NT2/D1 (cell line): ENCODE data around the gene CREB1.

ENCODE experiments used
- DNase-seq: peaks from one replicate; pipeline ENCODE4 v3.0.0-alpha.2; 2011; ENCODE audit warnings: low read depth, low spot score
- H3K27me3 ChIP-seq: 2 replicates; pipeline ENCODE4 v1.6.0; 2011; ENCODE audit warnings: mild to moderate bottlenecking; ENCODE audit not compliant: insufficient read length, insufficient read depth
- H3K36me3 ChIP-seq: 2 replicates; pipeline ENCODE4 v1.6.1; 2011; ENCODE audit warnings: mild to moderate bottlenecking, low read length, mixed read lengths; ENCODE audit not compliant: insufficient read depth, insufficient read length
- H3K4me1 ChIP-seq: 2 replicates; pipeline ENCODE4 v1.5.1; 2011; ENCODE audit not compliant: insufficient read depth, insufficient read length
- H3K4me3 ChIP-seq: 2 replicates; pipeline ENCODE4 v1.5.1; 2011; ENCODE audit warnings: low read depth; ENCODE audit not compliant: insufficient read length
- H3K9ac ChIP-seq: 2 replicates; pipeline ENCODE4 v1.6.0; 2011; ENCODE audit warnings: low read depth; ENCODE audit not compliant: insufficient read length
- H3K9me3 ChIP-seq: 2 replicates; pipeline ENCODE4 v1.5.1; 2011; ENCODE audit warnings: mild to moderate bottlenecking, low read length; ENCODE audit not compliant: insufficient read depth
- SUZ12 ChIP-seq: IDR thresholded peaks from 2 replicates; pipeline ENCODE4 v1.6.1; 2011; ENCODE audit not compliant: insufficient read length, insufficient read depth; ENCODE audit errors: extremely low read depth
- YY1 ChIP-seq: IDR thresholded peaks from 2 replicates; pipeline ENCODE4 v1.6.1; 2011; ENCODE audit not compliant: insufficient read length, insufficient read depth
- ZNF274 ChIP-seq: IDR thresholded peaks from 2 replicates; pipeline ENCODE4 v1.6.1; 2011; ENCODE audit warnings: mild to moderate bottlenecking, low read depth, low read length

CREB1 gene

DNA sequence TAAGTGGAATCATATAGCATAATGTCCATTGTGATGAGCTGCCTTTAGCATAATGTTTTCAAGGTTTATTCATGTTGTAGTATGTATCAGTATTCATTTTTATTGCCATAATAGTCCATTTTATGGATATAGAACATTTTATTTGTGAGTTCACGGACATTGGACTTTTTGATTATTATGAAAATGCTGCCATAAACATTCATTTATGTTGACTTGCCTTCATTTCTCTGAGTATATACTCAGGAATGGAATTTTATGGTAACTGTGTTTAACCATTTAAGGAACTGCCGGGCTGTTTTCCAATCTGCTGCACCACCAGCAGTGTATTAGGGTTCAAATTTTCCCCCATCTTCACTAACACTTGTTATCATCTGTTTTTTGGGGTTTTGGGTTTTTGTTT is 12.2 kb downstream of the CREB1 start:
- Histone ChIP-seq H3K4me3 (no peak overlapping the region), H3K9ac (no peak overlapping the region), H3K4me1 (no peaks in the 10 kb centered on the region), H3K36me3 (peaks cover 9% of the 10 kb centered on the region), H3K27me3 (no peaks in the 10 kb centered on the region), H3K9me3 (no peaks in the 10 kb centered on the region)
- TF ChIP-seq SUZ12 (no peak), ZNF274 (no peak), YY1 (no peak)
- no peak for DNase-seq

DNA sequence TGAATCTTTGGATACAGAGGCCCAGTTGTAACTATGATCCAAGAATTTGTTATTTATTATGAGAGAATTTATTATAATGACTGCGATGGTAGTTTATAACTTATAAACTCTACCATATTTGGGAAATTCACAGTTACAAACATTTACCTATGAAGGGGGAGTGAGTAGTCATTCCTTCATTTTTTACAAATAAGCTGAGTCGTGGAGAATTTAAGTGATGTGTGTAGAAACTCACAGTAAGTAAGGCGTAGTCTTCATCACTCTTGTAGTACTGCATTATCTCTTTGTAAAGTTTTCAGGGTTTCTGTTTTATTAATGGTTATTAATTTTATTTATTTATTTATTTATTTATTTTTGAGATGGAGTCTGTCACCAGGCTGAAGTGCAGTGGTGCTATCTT is 13.5 kb downstream of the CREB1 start:
- H3K4me3 ChIP-seq = no peak overlapping the region
- no peak overlapping the region for H3K9ac ChIP-seq
- H3K9me3 ChIP-seq = no peaks in the 10 kb centered on the region
- no peak for DNase-seq
- TF ChIP-seq ZNF274 = no peak
- TF ChIP-seq SUZ12 = no peak
- TF ChIP-seq YY1 = no peak
- H3K27me3 ChIP-seq = no peaks in the 10 kb centered on the region
- H3K4me1 ChIP-seq = no peaks in the 10 kb centered on the region
- H3K36me3 ChIP-seq = peaks cover 9% of the 10 kb centered on the region

DNA sequence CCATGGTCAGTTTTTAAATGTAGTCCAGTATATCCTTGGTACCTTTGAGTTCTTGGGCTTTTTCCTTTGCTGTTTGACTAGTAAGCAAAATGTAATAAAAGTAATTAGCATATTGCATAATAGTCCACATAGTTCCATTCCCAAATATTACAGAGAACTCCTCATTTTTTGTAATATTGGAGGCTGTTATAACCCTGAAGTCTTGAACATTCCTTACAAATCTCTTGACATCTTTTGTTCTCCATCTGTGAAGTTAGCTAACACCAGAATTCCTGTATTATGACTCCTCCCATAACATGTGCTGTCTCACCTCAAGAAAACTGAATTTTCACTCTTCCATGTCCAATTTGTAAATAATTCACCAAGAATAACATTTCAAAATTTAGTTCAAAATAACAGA is 17.1 kb downstream of the CREB1 start:
- Histone ChIP-seq H3K27me3 (no peaks in the 10 kb centered on the region), H3K4me3 (no peak overlapping the region), H3K9me3 (no peaks in the 10 kb centered on the region), H3K36me3 (peaks cover 5% of the 10 kb centered on the region), H3K9ac (no peak overlapping the region), H3K4me1 (no peaks in the 10 kb centered on the region)
- no peak for DNase-seq
- TF ChIP-seq ZNF274 (no peak), SUZ12 (no peak), YY1 (no peak)

DNA sequence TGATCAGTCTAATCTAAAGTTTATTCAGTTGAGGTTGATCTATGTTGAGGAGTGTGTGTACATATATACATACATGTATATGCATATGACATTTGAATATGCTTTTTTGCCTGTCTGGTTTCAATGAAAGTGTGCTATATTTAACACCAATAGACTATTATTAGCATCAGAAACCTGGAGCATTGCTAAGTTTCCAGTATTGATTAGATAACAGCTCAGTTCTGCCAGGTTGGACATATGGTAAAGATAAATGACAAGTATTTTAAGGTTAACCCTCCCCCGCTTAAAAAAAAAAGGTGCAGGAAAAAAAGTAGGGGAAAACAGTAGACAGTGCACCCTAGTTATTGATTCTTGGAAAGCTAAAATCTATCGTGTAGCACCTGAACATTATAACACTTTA is 19.4 kb downstream of the CREB1 start:
- no peaks in the 10 kb centered on the region for H3K27me3 ChIP-seq
- no peaks in the 10 kb centered on the region for H3K4me1 ChIP-seq
- no peak for DNase-seq
- H3K4me3 ChIP-seq = no peak overlapping the region
- TF ChIP-seq YY1 (no peak), SUZ12 (no peak), ZNF274 (no peak)
- peaks cover 5% of the 10 kb centered on the region for H3K36me3 ChIP-seq
- no peaks in the 10 kb centered on the region for H3K9me3 ChIP-seq
- no peak overlapping the region for H3K9ac ChIP-seq

DNA sequence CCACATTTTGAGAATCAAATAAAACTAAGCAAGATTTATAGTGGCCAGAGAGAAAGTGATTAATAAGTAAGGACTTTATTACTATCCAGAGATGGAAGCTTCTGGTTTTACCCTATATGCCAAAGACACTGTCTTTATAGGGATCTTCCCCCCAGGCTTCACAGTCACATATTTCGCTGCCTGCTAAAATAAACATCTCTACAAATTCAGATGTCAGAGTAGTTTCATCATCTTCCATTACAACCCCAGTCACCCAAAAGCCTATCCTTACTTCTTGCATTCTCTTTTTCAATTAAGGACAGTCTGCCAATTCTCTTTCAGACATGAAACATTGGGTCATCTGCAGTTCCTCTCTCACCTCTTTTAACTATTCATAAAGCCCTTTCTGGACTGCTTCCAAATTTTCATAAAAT is 28.3 kb downstream of the CREB1 start:
- Histone ChIP-seq H3K9me3 (no peaks in the 10 kb centered on the region), H3K4me1 (no peaks in the 10 kb centered on the region), H3K9ac (no peak overlapping the region), H3K27me3 (no peaks in the 10 kb centered on the region), H3K36me3 (peaks cover 69% of the 10 kb centered on the region), H3K4me3 (no peak overlapping the region)
- TF ChIP-seq ZNF274 = no peak
- no peak for TF ChIP-seq SUZ12
- no peak for TF ChIP-seq YY1
- DNase-seq = no peak

DNA sequence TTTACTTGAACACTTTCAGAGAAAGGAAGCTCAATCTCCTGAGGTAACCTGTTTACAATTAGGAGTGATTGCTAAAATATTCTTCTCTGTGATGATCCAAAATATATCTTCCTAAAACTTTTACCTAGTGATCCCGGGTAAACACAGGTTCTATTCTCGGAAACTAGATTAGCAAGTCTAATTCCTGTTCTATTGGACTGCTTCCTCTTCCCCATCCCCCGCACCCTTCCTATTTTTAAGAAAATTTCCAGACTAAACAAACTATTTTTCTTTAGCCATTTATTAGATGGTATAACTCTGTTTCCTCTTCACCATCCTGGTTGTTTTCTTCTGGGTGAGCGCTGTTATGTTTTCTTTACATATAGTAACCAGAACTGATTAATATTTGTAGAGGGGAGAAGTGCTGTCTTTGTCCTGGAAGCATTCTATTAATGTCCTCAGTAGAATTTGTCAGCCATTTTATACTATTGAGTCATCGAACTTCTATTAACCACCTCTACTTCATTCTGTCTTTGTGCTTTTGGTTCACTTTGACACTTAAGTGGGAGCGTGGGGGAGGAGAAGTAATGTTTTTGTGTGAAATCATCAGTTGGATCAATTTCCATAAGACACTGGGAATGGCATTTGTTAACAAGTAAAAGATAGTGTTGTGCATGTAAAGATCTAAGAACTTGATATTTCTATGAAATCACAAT is 31.8 kb downstream of the CREB1 start:
- Histone ChIP-seq H3K27me3 (no peaks in the 10 kb centered on the region), H3K4me1 (no peaks in the 10 kb centered on the region), H3K4me3 (no peak overlapping the region), H3K9ac (no peak overlapping the region), H3K36me3 (peaks cover 76% of the 10 kb centered on the region), H3K9me3 (no peaks in the 10 kb centered on the region)
- DNase-seq = no peak
- TF ChIP-seq YY1 (no peak), ZNF274 (no peak), SUZ12 (no peak)

DNA sequence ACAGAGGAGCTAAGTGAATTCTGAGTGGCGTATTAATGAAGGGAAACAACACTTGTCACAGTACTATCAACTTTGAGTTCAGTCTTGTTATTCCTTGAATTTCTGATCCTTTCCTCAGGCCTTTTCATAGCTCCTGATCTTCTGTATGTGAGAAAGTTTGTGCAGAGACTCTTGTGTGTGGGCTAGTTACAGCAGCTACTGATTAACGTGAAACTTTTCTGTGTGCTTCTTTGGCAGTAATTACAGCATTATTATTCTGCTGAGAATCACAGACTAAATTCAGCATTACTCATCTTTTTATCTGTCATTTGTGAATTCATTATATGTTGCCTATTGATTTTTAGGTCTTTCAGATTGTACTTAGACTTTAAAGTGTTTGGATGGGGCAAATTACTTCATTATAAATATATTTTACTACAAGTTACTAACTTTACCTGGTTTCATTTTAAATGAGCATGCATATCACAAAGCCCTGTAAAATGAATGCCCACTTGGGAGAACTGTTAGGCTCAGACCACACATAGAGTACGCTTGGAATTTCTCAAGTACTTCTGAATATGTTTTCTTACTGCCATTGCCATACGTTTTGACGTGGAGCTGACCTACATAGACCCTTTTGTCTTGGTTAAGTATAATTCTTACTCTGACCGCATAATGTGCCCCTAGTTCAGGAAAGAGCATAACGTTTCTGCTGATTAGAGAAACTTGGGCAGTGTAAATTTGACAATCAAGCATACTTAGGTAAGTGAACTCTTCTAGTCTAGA is 36.2 kb downstream of the CREB1 start:
- Histone ChIP-seq H3K9me3 (no peaks in the 10 kb centered on the region), H3K4me1 (no peaks in the 10 kb centered on the region), H3K27me3 (no peaks in the 10 kb centered on the region), H3K4me3 (no peak overlapping the region), H3K36me3 (peaks cover 82% of the 10 kb centered on the region), H3K9ac (no peak overlapping the region)
- DNase-seq = no peak
- TF ChIP-seq ZNF274 (no peak), SUZ12 (no peak), YY1 (no peak)
